ENCODE measurements around the gene AARS2.

DNA sequence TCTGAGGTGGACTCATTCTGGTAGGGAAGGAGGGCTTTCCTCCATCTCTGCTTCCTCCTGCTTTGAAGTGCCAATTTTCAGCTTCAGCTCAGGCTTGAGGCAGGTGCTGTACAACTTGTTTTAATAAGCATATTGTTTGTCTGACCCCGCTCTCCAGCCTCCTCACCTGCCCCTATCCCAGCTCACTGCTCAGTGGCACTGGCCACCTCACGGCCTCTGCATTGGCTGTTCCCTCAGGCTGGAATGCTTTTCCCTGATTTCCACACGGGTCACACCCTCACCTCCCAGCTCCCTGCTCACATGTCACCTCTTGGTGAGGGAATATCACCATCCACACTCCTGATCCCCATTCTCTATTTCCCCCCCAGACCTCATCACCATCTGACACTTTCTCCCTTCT, 14.3 kb downstream of the AARS2 start:
- TF ChIP-seq, protein P1, sequence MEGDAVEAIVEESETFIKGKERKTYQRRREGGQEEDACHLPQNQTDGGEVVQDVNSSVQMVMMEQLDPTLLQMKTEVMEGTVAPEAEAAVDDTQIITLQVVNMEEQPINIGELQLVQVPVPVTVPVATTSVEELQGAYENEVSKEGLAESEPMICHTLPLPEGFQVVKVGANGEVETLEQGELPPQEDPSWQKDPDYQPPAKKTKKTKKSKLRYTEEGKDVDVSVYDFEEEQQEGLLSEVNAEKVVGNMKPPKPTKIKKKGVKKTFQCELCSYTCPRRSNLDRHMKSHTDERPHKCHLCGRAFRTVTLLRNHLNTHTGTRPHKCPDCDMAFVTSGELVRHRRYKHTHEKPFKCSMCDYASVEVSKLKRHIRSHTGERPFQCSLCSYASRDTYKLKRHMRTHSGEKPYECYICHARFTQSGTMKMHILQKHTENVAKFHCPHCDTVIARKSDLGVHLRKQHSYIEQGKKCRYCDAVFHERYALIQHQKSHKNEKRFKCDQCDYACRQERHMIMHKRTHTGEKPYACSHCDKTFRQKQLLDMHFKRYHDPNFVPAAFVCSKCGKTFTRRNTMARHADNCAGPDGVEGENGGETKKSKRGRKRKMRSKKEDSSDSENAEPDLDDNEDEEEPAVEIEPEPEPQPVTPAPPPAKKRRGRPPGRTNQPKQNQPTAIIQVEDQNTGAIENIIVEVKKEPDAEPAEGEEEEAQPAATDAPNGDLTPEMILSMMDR (IDR thresholded peaks at IDR 0.05) = no peak
- TF ChIP-seq ZFX (IDR thresholded peaks at IDR 0.05; ENCODE audit: borderline replicate concordance) = no peak

All from 22Rv1 (cell line).